OCI-LY7 (cell line): Measurements from ENCODE around the gene CATSPERE. TPM values are rescaled to one million over a fixed set of nuclear protein-coding genes. Genes with fewer than 3 reads are reported as not detected.

Experiments
- BruUV-seq: library from RNA; stranded (reverse); fragments of 400-500 nt; replicated peaks from 2 replicates; lab custom pipeline; 2021; lab: Mats Ljungman, UMichigan
- CTCF ChIA-PET: fragments of 300-600 bp; sonication (Branson Sonifier 250); formaldehyde crosslinking; loops from one replicate; lab custom pipeline; 2022; ENCODE audit warnings: antibody characterized with exemption; ENCODE audit not compliant: unreplicated experiment; lab: Charles Lee
- POLR2A ChIA-PET: fragments of 300-600 bp; sonication (Branson Sonifier 250); formaldehyde crosslinking; loops from one replicate; lab custom pipeline; 2022; ENCODE audit warnings: antibody characterized with exemption; lab: Charles Lee
- DNase-seq: peaks from one replicate; pipeline ENCODE4 v3.0.0-alpha.2; 2015; ENCODE audit warnings: low spot score
- H2AFZ ChIP-seq: fragments of 200-600 bp; sonication (generic), shearing (Covaris generic); 2 replicates; pipeline ENCODE4 v1.6.1; 2014; ENCODE audit warnings: mild to moderate bottlenecking, antibody characterized with exemption, low read length, moderate library complexity
- H3K27ac ChIP-seq: fragments of 200-600 bp; sonication (generic); 2 replicates; pipeline ENCODE4 v1.5.1; 2014; ENCODE audit warnings: mixed run types, low read depth, mild to moderate bottlenecking, moderate library complexity, low read length, inconsistent platforms; ENCODE audit not compliant: poor library complexity, severe bottlenecking
- H3K36me3 ChIP-seq: fragments of 200-600 bp; sonication (generic); 2 replicates; pipeline ENCODE4 v1.6.1; 2014; ENCODE audit warnings: mild to moderate bottlenecking, antibody characterized with exemption, low read length, moderate library complexity, mixed read lengths; ENCODE audit not compliant: insufficient read depth
- H3K4me1 ChIP-seq: fragments of 200-600 bp; sonication (generic); 2 replicates; pipeline ENCODE4 v1.5.1; 2014; ENCODE audit warnings: mild to moderate bottlenecking, low read length; ENCODE audit not compliant: insufficient read depth, poor library complexity, severe bottlenecking
- H3K4me2 ChIP-seq: fragments of 200-600 bp; sonication (generic); 2 replicates; pipeline ENCODE4 v1.6.1; 2014; ENCODE audit warnings: mild to moderate bottlenecking, low read length
- H3K4me3 ChIP-seq: fragments of 200-600 bp; sonication (generic); 2 replicates; pipeline ENCODE4 v1.5.1; 2014; ENCODE audit warnings: mild to moderate bottlenecking, low read depth, low read length; ENCODE audit not compliant: poor library complexity, severe bottlenecking
- H3K79me2 ChIP-seq: fragments of 200-600 bp; sonication (generic); 2 replicates; pipeline ENCODE4 v1.6.1; 2016; ENCODE audit warnings: low read depth, mild to moderate bottlenecking, low read length, moderate library complexity, mixed read lengths; ENCODE audit not compliant: insufficient read depth
- H3K9me2 ChIP-seq: fragments of 200-600 bp; sonication (generic); 2 replicates; pipeline ENCODE4 v1.6.1; 2016; ENCODE audit warnings: mild to moderate bottlenecking, low read length, mixed read lengths; ENCODE audit not compliant: insufficient read depth
- H3K9me3 ChIP-seq: fragments of 200-600 bp; sonication (generic); 2 replicates; pipeline ENCODE4 v1.6.1; 2014; ENCODE audit warnings: mild to moderate bottlenecking, mixed run types, low read length, mixed read lengths
- H4K20me1 ChIP-seq: fragments of 200-600 bp; sonication (generic); 2 replicates; pipeline ENCODE4 v1.6.1; 2014; ENCODE audit warnings: mild to moderate bottlenecking, antibody characterized with exemption, low read length, moderate library complexity, mixed read lengths; ENCODE audit not compliant: insufficient read depth
- CTCF ChIP-seq: fragments of 200-600 bp; sonication (generic); conservative IDR thresholded peaks from 2 replicates; pipeline ENCODE4 v1.5.1; 2014; ENCODE audit warnings: mild to moderate bottlenecking, antibody characterized with exemption, low read length, moderate library complexity, mixed read lengths
- EZH2phosphoT487 ChIP-seq: fragments of 200-600 bp; sonication (generic); IDR thresholded peaks from 2 replicates; pipeline ENCODE4 v1.6.1; 2018; ENCODE audit warnings: low read depth, borderline replicate concordance, mild to moderate bottlenecking, mixed run types, antibody characterized with exemption, low read length, moderate library complexity, mixed read lengths
- intact Hi-C: fragments of 100-400 bp; cut with micrococcal nuclease; formaldehyde crosslinking; loops from one replicate; pipeline ENCODE4 v1.10.0; 2022; ENCODE audit not compliant: unreplicated experiment
- total RNA-seq, 2 experiments: library from RNA; depleted of rRNA in 1 of 2; stranded (reverse); fragments of >200 nt in 1 of 2; shearing (Covaris generic) in 1 of 2; gene quantifications; 2 replicates each; pipeline ENCODE4 v1.2.3, GENCODE V29; 2014 to 2022

The CATSPERE gene
- total RNA-seq, 2 experiments from 2014 or later = 0.41 to 1.1 TPM

GRCh38 chr1:244598611-244599010, 137.5 kb downstream of the CATSPERE start:
- intact Hi-C loops = no loop called here
- Histone ChIP-seq H4K20me1 (no peaks in the 10 kb centered on the region), H3K4me3 (no peak overlapping the region), H3K79me2 (no peaks in the 10 kb centered on the region), H3K4me1 (no peaks in the 10 kb centered on the region), H3K4me2 (no peak overlapping the region), H3K27ac (no peak overlapping the region), H3K9me2 (no peaks in the 10 kb centered on the region), H3K9me3 (no peaks in the 10 kb centered on the region), H2AFZ (no peak overlapping the region), H3K36me3 (no peaks in the 10 kb centered on the region)
- POLR2A ChIA-PET = interaction anchor here (2.0 kb wide), 1 partner anchor 199 kb away, joined by 11 read pairs; no protein-coding TSS in a partner anchor
- TF ChIP-seq CTCF (no peak), EZH2phosphoT487 (no peak)
- CTCF ChIA-PET = no interaction called here
- no peak for DNase-seq
- no TSS peak for BruUV-seq

- TF ChIP-seq CTCF (no peak), EZH2phosphoT487 (no peak)
- no peaks in the 10 kb centered on the region for H3K9me3 ChIP-seq
- no peaks in the 10 kb centered on the region for H3K79me2 ChIP-seq
- no peaks in the 10 kb centered on the region for H3K36me3 ChIP-seq
- DNase-seq = no peak
- BruUV-seq = no TSS peak
- no peaks in the 10 kb centered on the region for H4K20me1 ChIP-seq
- POLR2A ChIA-PET = interaction anchor here (0.6 to 0.9 kb wide), 3 partner anchors 21 to 188 kb away, joined by 3 read pairs; no protein-coding TSS in a partner anchor
- CTCF ChIA-PET = no interaction called here
- H3K4me1 ChIP-seq = no peaks in the 10 kb centered on the region
- no peaks in the 10 kb centered on the region for H3K9me2 ChIP-seq
- H3K4me3 ChIP-seq = no peak overlapping the region
- H3K4me2 ChIP-seq = no peak overlapping the region
- no peak overlapping the region for H3K27ac ChIP-seq
- H2AFZ ChIP-seq = no peak overlapping the region
- intact Hi-C loops = no loop called here
Observed at GRCh38 chr1:244599937-244600350, 138.9 kb downstream of the CATSPERE start.

GRCh38 chr1:244601336-244601735, 140.3 kb downstream of the CATSPERE start:
- POLR2A ChIA-PET = no interaction called here
- BruUV-seq = no TSS peak
- CTCF ChIA-PET = no interaction called here

More at GRCh38 chr1:244601336-244601735, 140.3 kb downstream of the CATSPERE start:
- H3K4me3 ChIP-seq = no peak overlapping the region
- intact Hi-C loops = no loop called here
- H3K36me3 ChIP-seq = no peaks in the 10 kb centered on the region
- no peak overlapping the region for H3K27ac ChIP-seq
- TF ChIP-seq EZH2phosphoT487 (no peak), CTCF (no peak)
- no peaks in the 10 kb centered on the region for H3K9me2 ChIP-seq
- H2AFZ ChIP-seq = no peak overlapping the region
- no peaks in the 10 kb centered on the region for H3K9me3 ChIP-seq
- H3K4me2 ChIP-seq = no peak overlapping the region
- H4K20me1 ChIP-seq = no peaks in the 10 kb centered on the region
- H3K79me2 ChIP-seq = no peaks in the 10 kb centered on the region
- DNase-seq = no peak
- H3K4me1 ChIP-seq = no peaks in the 10 kb centered on the region
